H9 (cell line): ENCODE data around the gene ELMOD3. TPM values are rescaled to one million over a fixed set of nuclear protein-coding genes. Genes with fewer than 3 reads are reported as not detected.

Experiments
- DNase-seq: peaks from one replicate; pipeline ENCODE4 v3.0.0-alpha.2; 2017
- H2AFZ ChIP-seq: one replicate; pipeline ENCODE4 v1.6.1; 2013; ENCODE audit warnings: mild to moderate bottlenecking, low read length, control low read depth, moderate library complexity
- H2AK5ac ChIP-seq: 2 replicates; pipeline ENCODE4 v1.6.1; 2013; ENCODE audit warnings: low read length, control low read depth, mixed read lengths; ENCODE audit not compliant: insufficient read length
- H2BK120ac ChIP-seq: one replicate; pipeline ENCODE4 v1.6.1; 2013; ENCODE audit warnings: low read depth, mild to moderate bottlenecking, low read length, control low read depth, inconsistent platforms; ENCODE audit not compliant: poor library complexity, severe bottlenecking
- H2BK12ac ChIP-seq: 2 replicates; pipeline ENCODE4 v1.6.1; 2013; ENCODE audit warnings: low read length, control low read depth, mixed read lengths, low read depth; ENCODE audit not compliant: insufficient read length
- H2BK15ac ChIP-seq: 2 replicates; pipeline ENCODE4 v1.6.1; 2013; ENCODE audit warnings: low read depth, low read length, control low read depth
- H2BK20ac ChIP-seq: one replicate; pipeline ENCODE4 v1.6.1; 2013; ENCODE audit warnings: low read depth, mild to moderate bottlenecking, low read length, control low read depth, inconsistent platforms; ENCODE audit not compliant: poor library complexity, severe bottlenecking
- H2BK5ac ChIP-seq: 2 replicates; pipeline ENCODE4 v1.6.1; 2013; ENCODE audit warnings: low read length, control low read depth, mixed read lengths; ENCODE audit not compliant: insufficient read length
- H3K14ac ChIP-seq: 2 replicates; pipeline ENCODE4 v1.6.1; 2013; ENCODE audit warnings: low read length, control low read depth; ENCODE audit not compliant: insufficient read depth
- H3K18ac ChIP-seq: 2 replicates; pipeline ENCODE4 v1.6.1; 2013; ENCODE audit warnings: low read depth, mild to moderate bottlenecking, mixed read lengths, low read length, control low read depth; ENCODE audit not compliant: insufficient read length
- H3K23ac ChIP-seq: 2 replicates; pipeline ENCODE4 v1.6.1; 2013; ENCODE audit warnings: low read length, control low read depth, mixed read lengths, low read depth; ENCODE audit not compliant: insufficient read length
- H3K23me2 ChIP-seq: 2 replicates; pipeline ENCODE4 v1.6.1; 2013; ENCODE audit warnings: low read depth, mild to moderate bottlenecking, mixed read lengths, low read length, control low read depth; ENCODE audit not compliant: insufficient read length, poor library complexity, severe bottlenecking
- H3K27ac ChIP-seq: 2 replicates; pipeline ENCODE4 v1.5.1; 2013; ENCODE audit warnings: low read length, control low read depth, mixed read lengths, low read depth; ENCODE audit not compliant: insufficient read length
- H3K27me3 ChIP-seq: 2 replicates; pipeline ENCODE4 v1.6.1; 2013; ENCODE audit warnings: low read length, control low read depth, inconsistent platforms; ENCODE audit not compliant: insufficient read depth
- H3K4ac ChIP-seq: 2 replicates; pipeline ENCODE4 v1.6.1; 2013; ENCODE audit warnings: low read depth, mild to moderate bottlenecking, control low read depth, inconsistent platforms, low read length, moderate library complexity
- H3K4me1 ChIP-seq: 2 replicates; pipeline ENCODE4 v1.6.1; 2013; ENCODE audit warnings: low read length, control low read depth, inconsistent platforms; ENCODE audit not compliant: insufficient read depth
- H3K4me2 ChIP-seq: 2 replicates; pipeline ENCODE4 v1.6.1; 2013; ENCODE audit warnings: low read length, control low read depth, mixed read lengths; ENCODE audit not compliant: insufficient read length, insufficient read depth
- H3K56ac ChIP-seq: 2 replicates; pipeline ENCODE4 v1.6.1; 2013; ENCODE audit warnings: low read depth, mild to moderate bottlenecking, mixed read lengths, low read length, control low read depth; ENCODE audit not compliant: insufficient read length
- H3K79me1 ChIP-seq: 2 replicates; pipeline ENCODE4 v1.6.1; 2013; ENCODE audit warnings: low read depth, mild to moderate bottlenecking, moderate library complexity, low read length, control low read depth, inconsistent platforms; ENCODE audit not compliant: insufficient read depth, poor library complexity, severe bottlenecking
- H3K79me2 ChIP-seq: 2 replicates; pipeline ENCODE4 v1.6.1; 2013; ENCODE audit warnings: low read length, control low read depth, inconsistent platforms; ENCODE audit not compliant: insufficient read depth
- H3K9ac ChIP-seq: 2 replicates; pipeline ENCODE4 v1.6.1; 2013; ENCODE audit warnings: low read length, control low read depth, mixed read lengths; ENCODE audit not compliant: insufficient read length; ENCODE audit errors: extremely low read depth
- H3K9me3 ChIP-seq: one replicate; pipeline ENCODE4 v1.6.1; 2013; ENCODE audit warnings: low read depth, low read length, inconsistent platforms; ENCODE audit not compliant: control insufficient read depth
- H3T11ph ChIP-seq: one replicate; pipeline ENCODE4 v1.6.1; 2013; ENCODE audit warnings: mild to moderate bottlenecking, low read length, control low read depth, inconsistent platforms
- H4K20me1 ChIP-seq: one replicate; pipeline ENCODE4 v1.6.1; 2013; ENCODE audit not compliant: control insufficient read depth, insufficient read length, insufficient read depth
- H4K5ac ChIP-seq: 2 replicates; pipeline ENCODE4 v1.6.1; 2013; ENCODE audit warnings: low read depth, mild to moderate bottlenecking, mixed read lengths, low read length, control low read depth; ENCODE audit not compliant: insufficient read length
- H4K8ac ChIP-seq: replicated peaks from 2 replicates; pipeline ENCODE4 v1.6.1; 2013; ENCODE audit warnings: low read length, control low read depth, mixed read lengths, low read depth; ENCODE audit not compliant: insufficient read length
- H4K91ac ChIP-seq: 2 replicates; pipeline ENCODE4 v1.6.1; 2013; ENCODE audit warnings: low read depth, mild to moderate bottlenecking, moderate library complexity, mixed read lengths, low read length, control low read depth; ENCODE audit not compliant: insufficient read length
- H3K27ac Mint-ChIP-seq, 3 experiments: 2 replicates in 2 of 3; 3 replicates in 1 of 3; pipeline ENCODE4 v1.8.0; 2020 to 2021; ENCODE audit warnings: mixed read lengths in 3 of 3, mild to moderate bottlenecking in 1 of 3, moderate library complexity in 1 of 3
- H3K27me3 Mint-ChIP-seq: 2 replicates; pipeline ENCODE4 v1.8.0; 2021; ENCODE audit warnings: low read depth, mild to moderate bottlenecking, moderate library complexity, mixed read lengths
- H3K36me3 Mint-ChIP-seq, 3 experiments: 2 replicates in 2 of 3; 3 replicates in 1 of 3; pipeline ENCODE4 v1.8.0; 2020 to 2021; ENCODE audit warnings: low read depth in 3 of 3, mixed read lengths in 3 of 3; ENCODE audit not compliant: insufficient read depth in 1 of 3
- H3K4me1 Mint-ChIP-seq, 2 experiments: 2 replicates each; pipeline ENCODE4 v1.8.0; 2020; ENCODE audit warnings: mixed read lengths in 2 of 2
- H3K4me3 Mint-ChIP-seq, 2 experiments: 2 replicates in 1 of 2; 3 replicates in 1 of 2; pipeline ENCODE4 v1.8.0; 2020 to 2021; ENCODE audit warnings: mild to moderate bottlenecking in 2 of 2, mixed read lengths in 2 of 2, moderate library complexity in 1 of 2
- H3K9me3 Mint-ChIP-seq, 2 experiments: 2 replicates in 1 of 2; 3 replicates in 1 of 2; pipeline ENCODE4 v1.8.0; 2020; ENCODE audit warnings: mild to moderate bottlenecking in 2 of 2, mixed read lengths in 2 of 2, moderate library complexity in 1 of 2
- CTCF ChIP-seq: fragments of 200-600 bp; sonication (generic); conservative IDR thresholded peaks from 3 replicates; pipeline ENCODE4 v1.8.0; 2021; ENCODE audit warnings: antibody characterized with exemption, mild to moderate bottlenecking
- WGBS: extraction: QIAGEN DNeasy Blood & Tissue Kit; methylation state at CpG from one replicate; pipeline ENCODE4 v1.1.7; 2013; ENCODE audit warnings: missing lambda C conversion rate, low lambda C conversion rate, mixed read lengths; ENCODE audit not compliant: insufficient read length; ENCODE audit errors: extremely low coverage; 5-methylcytosine and 5-hydroxymethylcytosine counted together
- total RNA-seq: library from RNA; stranded (reverse); gene quantifications from 2 replicates; pipeline ENCODE4 v1.2.1, GENCODE V29; 2021

Gene ELMOD3
- total RNA-seq, 1 experiment from 2014 or later, result 7.6 TPM

GRCh38 chr2:85308896-85309555, 45.5 kb upstream of the ELMOD3 start:
- Histone ChIP-seq H3K14ac (no peak overlapping the region), H4K5ac (no peak overlapping the region), H3K27ac (no peak overlapping the region), H2BK5ac (no peak overlapping the region), H3T11ph (no peak overlapping the region), H3K23ac (no peak overlapping the region), H2BK120ac (no peak overlapping the region), H4K20me1 (no peaks in the 10 kb centered on the region), H3K79me2 (no peaks in the 10 kb centered on the region), H3K18ac (no peak overlapping the region), H3K9me3 (no peaks in the 10 kb centered on the region), H3K9ac (no peak overlapping the region), H4K91ac (no peak overlapping the region), H3K27me3 (no peaks in the 10 kb centered on the region), H2BK12ac (no peak overlapping the region), H2BK20ac (no peak overlapping the region), H2AFZ (no peak overlapping the region), H3K4me1 (peaks cover 6% of the 10 kb centered on the region; the same call in 1 of the 2 replicates), H3K56ac (no peak overlapping the region), H4K8ac (no peak overlapping the region), H3K4ac (no peak overlapping the region), H3K23me2 (no peaks in the 10 kb centered on the region), H3K4me2 (no peak overlapping the region), H2BK15ac (no peak overlapping the region), H2AK5ac (no peak overlapping the region), H3K79me1 (no peaks in the 10 kb centered on the region)
- H3K27ac Mint-ChIP-seq, result peak overlapping the region; percentile 70 to 78 (median 77); a peak in 4 of 7 replicates
- H3K36me3 Mint-ChIP-seq, result peaks cover 38 to 64% (median 58%) of the 10 kb centered on the region in 3 experiments
- peaks cover 14 to 16% of the 10 kb centered on the region in 2 experiments for H3K4me1 Mint-ChIP-seq
- no peaks in the 10 kb centered on the region for H3K27me3 Mint-ChIP-seq
- no peaks in the 10 kb centered on the region for H3K9me3 Mint-ChIP-seq
- no peak for TF ChIP-seq CTCF
- H3K4me3 Mint-ChIP-seq, result no peak overlapping the region
- no CpG with 5 or more reads among the region's 15 CpGs for WGBS
- no peak for DNase-seq
